HG02840 (cell line): ENCODE measurements around the gene ANKDD1A.

Experiments
- ATAC-seq: cut with Tn5 transposase; IDR thresholded peaks from one replicate; pipeline ENCODE4 v1.9.1; 2021; ENCODE audit warnings: mild to moderate bottlenecking, moderate library complexity, moderate number of reproducible peaks; ENCODE audit not compliant: unreplicated experiment, low FRiP score

The ANKDD1A gene

DNA sequence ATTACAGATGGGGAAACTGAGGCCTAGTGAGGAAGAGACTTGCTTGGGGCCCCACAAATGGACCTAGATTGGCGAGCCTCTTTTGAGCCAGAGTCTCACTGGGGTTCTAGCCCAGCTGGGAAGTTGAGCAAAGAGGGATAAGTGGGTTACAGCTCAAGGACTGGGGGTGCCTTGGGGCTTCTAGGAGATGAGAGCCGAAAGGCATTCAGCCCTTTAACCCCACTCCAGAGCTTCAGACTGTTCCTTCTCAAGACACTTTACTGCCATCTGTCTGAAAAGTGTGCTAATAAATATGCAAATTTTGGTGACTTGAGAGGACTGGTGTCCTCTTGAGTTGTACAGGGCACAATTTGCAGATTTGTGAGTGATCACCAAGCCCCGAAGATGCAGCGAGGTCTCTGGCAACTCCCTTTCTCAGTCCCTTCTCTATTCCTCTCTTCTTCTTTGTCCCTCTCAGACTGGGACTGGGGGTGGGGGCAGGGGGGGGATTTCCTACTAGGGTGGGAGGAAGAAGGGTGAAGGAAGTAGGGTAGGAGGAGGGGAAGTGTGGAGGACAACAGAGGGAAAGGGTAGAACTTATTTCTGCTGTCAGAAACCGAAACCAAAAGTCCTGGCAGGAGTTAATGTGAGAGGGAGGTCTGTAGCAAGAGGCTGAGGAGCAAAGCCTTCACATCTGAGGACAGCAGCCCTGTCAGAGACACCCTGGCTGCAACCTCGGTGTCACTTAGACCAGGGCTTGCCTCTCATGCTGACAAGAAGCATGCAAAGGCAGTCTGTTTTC, 16.2 kb upstream of the ANKDD1A start:
- ATAC-seq, result no peak

DNA sequence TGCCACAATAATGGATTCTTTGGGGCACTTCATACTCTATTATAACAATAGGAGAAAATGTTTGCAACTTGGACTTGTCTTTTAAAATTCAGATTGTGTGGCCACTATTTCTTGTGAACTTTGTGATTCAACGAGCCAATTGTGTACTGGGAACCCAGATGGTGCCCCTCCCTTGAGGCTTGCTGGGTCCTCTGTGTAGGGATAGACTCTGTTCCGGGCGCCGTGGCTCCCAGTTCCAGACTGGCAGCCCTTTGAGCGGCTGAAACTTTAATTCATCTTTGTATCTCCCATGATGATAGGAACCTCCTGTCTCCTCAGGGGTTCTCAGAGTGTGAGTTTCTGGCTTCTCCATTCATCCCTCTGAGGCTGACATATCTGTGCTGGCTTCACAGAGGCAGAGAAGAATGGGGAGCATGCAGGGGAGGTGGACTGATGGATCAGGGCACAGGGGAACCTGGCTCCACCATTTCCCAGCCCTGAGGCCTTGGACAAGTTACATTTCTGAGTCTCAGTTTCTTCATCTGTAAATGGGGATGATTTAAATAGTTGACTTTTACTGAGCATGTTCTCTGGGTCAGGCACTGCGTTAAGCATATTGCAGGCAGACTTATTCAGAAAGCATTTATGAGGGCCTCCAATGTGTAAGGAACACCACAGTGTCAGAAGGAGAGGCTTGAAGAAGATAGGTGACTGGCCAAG, 15.2 kb upstream of the ANKDD1A start:
- no peak for ATAC-seq

DNA sequence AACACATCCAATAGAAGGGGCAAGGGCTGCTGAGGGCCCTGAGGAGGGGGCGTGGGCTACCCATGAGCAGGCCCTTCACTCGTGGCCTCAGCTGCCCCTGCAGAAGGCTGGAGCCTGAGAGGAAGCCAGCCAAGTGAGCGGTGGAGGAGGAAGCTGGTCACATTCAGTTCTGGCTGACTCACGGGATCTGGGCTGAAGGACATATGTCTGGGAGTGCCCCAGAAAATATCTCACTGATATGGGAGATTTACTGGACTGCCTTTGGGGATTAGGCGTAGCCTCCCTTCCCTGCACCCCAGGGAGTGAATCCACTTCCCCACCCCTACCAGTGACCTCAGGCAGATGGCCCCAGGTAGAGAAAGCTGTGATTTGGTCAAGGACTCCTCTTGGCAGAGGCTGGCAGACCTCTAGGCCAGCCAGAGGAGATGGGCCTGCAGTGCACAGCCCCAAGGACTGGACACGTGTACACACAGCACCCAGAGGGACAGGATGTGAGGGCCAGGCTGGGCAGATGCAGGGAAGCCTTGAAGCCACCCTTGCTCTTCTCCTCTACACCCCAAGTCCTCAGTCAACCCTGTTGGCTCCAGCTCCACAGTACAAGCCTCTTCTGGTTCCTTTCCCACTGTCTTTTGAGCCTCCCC, 14.2 kb upstream of the ANKDD1A start:
- ATAC-seq, result no peak

DNA sequence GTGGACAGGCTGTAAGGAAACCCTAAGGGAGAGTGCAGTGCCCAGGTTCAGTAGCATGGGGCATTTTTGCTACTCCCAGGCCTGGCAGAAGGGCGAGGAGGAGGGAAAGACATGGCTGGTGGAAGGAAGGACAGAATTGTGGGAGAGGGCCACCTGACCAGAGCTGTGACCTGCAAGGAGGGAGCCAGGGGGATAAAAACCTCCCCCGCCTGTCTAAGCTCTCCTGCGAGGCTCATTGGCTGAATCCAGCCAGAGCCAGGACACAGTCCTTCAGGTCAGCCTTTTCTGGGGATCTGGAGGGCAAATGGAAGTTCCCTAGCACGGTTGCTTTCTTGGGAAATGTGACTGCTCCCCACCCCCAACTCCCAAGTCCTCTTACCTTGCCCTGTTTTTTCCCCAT, 13.3 kb upstream of the ANKDD1A start:
- no peak for ATAC-seq

DNA sequence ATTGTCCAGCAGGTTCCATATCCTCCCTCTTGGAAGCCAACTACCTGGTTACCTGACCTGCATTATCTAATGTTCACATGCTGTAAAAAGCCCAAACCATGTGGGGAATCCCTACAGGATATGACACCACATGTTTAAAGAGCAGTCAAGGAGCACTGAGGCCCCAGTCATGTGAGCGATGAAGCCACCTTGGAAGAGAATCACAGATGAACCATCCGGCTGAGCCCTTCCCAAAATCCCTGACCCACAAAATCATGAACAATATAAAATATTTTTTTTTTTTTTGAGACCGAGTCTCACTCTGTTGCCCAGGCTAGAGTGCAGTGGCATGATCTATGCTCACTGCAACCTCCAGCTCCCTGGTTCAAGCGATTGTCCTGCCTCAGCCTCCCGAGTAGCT, 10.6 kb upstream of the ANKDD1A start:
- ATAC-seq, result no peak

DNA sequence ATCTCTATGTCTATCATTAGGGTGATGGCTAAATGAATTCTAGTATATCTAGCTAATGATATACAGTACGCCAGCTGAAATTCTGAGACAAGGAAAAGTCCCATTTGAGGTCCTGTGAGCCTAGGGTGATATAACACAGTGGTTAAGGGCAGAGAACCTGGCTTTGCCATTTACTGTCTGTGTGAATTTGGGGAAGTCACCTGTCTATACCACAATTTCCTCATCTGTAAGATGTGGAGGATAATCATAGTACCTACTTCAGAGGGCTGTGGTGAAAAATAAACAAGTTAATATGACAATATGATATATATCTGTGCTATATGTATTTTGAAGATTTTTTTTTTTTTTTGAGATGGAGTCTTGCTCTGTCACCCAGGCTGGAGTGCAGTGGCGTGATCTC, 9.8 kb upstream of the ANKDD1A start:
- ATAC-seq, result no peak

DNA sequence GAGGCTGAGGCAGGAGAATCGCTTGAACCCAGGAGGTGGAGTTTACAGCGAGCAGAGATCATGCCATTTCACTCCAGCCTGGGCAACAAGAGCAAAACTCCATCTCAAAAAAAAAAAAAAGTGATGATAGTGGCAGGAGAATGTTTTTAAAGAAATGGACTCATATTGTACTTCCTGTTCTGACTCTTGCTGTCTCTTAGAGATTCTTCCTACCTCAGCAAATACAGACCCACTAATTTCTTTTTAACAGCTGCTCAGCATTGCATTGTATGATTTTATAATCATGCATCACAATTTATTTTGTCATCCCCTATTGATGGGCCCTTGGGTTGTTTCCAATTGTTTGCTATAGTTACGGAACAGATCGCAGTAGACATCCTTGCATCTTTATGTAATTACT, 8.8 kb upstream of the ANKDD1A start:
- no peak for ATAC-seq

DNA sequence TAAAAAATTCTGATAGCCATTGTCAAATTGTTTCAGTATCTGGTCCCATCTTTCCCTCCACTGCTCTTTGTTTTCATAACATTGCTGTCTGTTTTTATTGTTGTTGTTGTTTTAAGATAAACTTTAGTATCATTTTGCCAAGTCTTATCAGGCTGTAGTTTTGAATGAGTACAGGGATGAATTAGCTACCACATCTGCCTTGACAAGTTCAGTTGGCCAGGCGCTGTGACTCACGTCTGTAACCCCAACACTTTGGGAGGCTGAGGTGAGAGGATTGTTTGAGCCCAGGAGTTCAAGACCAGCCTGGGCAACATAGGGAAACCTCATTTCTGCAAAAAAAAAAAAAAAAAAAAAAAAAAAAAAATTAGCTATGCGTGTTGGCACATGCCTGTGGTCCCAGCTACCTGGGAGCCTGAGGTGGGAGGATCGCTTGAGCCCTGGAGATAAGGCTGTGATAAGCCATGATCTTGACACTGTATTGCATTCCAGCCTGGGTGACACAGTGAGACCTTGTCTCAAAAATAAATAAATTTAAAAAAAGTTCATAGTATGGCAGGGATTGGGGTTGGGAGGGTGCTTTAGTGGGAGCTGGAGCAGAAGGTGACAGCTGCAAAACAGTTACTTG, 8.3 kb upstream of the ANKDD1A start:
- no peak for ATAC-seq

DNA sequence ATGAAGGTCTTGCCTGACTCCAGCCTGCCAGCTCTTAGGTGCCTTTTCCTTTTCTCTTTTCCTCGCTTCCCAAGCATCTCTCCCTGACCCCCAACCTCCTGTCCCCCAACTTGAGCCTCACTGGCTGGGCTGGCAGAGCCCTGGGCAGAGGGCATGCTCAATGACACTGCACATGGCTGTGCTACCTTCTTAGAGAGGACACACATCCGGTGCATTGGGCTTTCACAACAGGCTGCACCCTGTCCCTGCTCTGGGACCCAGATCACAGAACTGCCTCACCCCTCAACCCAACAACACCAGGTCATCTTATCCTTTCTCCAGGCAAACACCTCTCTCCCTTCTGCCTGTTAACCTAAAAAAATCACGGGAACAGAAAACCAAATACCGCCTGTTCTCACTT, 7.5 kb upstream of the ANKDD1A start:
- no peak for ATAC-seq

DNA sequence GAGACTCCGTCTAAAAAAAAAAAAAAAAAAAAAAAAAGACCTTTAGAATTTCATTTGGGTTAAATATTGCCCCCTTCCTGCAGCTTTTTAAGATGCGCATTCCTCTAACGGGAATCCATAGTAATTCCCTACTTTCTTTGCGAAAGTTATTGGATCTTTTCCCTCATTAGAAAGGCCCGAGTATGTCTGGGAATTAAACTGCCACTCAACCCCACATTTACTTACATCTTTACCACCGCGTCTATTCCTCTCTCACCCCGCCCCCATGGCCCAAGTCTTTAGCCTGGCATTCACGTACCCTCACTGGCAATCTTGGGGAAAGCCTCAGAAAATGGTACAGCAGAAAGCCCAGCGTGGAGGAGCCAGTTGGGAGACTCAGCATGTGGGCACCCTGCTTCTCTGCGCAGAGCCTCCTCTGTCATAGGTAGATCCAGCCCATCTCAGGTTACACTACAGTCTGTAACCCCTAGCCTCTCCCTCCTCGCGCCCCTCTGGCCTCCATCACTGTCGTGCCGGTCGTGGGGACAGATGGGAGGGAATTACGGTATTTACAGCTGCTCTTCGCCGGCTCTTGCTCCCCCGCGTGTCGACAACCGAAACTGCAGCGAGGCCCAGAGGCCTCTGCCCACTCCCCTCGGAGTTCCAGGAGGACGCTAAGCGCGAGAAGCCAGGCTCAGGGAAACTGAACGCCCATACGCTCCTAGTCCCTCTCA, 6.4 kb upstream of the ANKDD1A start:
- no peak for ATAC-seq

DNA sequence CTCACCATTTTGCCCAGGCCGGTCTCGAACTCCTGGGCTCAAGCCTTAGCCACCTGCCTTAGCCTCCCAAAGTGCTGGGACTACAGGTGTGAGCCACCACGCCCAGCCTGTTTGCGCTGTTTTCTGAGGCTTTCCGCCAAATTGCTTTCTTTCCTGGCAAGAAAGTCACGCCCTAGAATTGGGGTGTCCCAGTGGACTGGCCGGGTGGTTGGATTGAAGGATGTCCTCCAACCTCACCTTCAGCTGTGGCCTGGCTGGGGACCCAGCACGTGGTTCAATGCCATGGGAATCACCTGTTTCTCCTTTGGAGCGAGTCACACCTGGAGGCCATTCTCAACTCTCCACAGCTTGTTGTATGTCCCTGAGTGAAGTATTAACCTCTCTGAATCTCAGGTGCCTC, 5.8 kb upstream of the ANKDD1A start:
- ATAC-seq, result no peak

DNA sequence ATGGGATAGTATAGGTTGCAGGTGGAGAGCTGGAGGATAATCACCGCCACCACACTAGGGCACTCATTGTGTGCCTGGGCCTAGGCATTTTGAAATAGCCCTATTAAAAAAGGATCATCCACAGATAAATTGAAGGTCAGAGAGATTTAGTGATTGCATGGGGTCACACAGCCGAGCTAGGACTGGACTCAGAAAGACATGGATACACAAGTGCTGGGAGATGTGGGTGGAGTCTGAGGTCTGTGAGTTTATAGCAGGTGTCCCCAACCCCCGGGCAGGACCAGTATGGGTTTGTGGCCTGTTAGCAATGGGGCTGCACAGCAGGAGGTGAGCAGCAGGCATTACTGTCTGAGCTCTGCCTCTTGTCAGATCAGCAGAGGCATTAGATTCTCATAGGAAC, 5.3 kb upstream of the ANKDD1A start:
- ATAC-seq, result no peak

DNA sequence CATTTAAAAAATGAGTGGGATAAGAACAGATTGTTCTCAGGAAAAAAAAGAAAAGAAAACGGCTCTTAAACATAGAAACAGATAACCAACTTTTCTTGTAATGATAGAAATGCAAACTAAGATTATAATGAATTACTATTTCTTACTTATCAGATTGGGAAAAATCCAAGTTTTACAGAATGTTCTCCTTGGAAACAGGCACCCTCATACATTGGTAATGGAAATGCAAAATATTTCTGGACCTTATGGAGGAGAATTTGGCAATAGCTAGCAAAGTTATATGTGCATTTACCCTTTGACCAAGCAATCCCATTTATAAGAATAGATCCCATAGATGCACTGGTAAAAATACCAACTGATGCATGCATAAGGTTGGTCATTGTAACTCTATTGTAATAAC, 3.7 kb upstream of the ANKDD1A start:
- ATAC-seq, result no peak

DNA sequence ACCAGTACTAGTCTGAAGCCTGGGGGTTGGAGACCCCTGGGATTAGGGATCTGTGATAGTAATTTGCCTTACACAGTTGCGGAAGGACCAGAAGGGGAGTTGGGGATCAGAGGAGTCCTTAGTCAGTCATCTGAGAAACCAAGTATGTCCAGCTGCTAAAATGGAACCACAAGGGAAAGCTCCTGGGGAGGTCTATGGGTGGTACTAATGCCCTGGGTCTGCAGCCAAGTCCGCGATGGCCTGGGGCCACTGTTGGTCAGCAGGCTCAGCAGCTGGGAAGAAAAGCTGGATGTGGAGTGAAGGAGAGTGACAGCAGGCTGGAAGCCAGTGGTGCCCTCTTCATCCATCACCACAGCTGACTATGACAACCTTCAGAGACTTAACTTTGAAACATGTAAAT, 2.2 kb upstream of the ANKDD1A start:
- ATAC-seq, result no peak

DNA sequence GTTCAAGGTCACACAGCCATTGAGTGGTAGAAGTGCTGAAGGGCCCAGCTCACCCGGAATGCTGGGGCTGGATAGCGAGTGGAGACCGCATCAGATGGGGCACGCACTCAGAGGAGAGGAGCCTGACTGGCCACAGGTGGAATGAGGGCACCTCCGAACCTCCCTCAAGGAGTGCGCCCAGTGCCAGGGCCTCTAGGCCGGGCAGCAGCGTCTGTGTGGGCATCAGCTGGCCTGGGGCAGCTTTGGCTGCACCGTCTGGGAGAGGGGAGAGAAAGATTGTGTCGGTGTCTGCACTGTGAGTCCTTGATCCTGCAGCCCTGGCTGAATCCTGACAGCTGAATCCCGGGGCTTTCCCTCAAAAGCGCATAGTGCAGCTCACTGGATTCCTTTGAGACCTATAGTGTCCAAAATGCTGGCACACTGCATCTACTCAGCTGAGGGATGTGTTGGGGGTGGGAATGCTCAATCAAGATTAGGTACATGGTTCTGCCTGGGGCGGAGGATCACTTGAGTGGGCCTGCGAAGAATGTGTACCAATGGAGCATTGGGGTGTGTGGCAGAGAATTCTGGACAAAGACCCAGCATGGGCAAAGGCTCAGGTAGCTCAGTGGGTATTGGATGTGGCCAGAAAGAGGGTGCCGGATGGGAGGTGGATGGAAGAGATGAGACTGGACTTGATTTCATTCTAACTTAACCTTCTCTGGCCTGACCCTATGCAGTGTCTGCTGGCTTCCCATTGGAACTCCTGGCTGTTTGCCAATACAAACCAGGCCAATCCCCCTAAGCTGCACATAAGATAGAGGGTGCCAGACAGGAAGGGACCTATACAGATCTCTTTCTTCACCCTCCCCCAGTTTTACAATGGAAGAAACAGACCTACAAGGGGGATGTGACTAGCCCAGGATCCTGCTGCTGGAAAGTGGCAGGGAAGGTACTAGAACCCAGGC, 950 bp downstream of the ANKDD1A start:
- ATAC-seq, result no peak

DNA sequence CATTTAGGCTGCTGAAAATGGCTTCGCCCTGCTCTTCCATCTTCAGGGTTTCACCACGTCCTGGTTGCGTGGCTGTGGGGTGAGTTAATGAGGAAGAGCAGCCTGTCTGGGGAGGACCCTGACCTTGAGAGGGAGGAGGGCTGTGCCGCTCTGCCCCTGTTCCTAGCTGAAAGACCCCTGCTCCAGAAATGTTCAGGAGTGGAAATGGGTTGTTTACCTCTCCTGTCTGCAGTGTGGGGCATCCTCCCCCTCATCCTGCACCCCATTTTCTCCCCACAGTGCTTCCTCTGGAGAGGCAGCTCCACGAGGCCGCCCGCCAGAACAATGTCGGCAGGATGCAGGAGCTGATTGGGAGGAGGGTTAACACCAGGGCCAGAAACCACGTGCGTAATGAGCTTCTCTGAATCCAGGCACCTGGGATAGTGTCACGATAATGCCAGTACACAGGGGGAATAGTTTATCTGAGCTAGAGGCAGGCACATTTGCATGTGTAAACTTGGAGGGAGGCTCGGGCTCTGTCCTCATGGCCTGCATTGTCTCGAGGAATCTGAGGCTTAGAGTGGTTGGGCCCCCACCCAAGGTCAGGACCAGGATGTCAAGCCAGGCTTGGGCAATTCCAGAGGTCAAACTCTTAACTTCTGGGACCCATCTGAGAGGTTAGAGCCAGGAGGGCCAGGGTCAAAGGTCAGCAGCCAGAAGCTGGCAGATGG, 4.0 kb downstream of the ANKDD1A start:
- no peak for ATAC-seq

DNA sequence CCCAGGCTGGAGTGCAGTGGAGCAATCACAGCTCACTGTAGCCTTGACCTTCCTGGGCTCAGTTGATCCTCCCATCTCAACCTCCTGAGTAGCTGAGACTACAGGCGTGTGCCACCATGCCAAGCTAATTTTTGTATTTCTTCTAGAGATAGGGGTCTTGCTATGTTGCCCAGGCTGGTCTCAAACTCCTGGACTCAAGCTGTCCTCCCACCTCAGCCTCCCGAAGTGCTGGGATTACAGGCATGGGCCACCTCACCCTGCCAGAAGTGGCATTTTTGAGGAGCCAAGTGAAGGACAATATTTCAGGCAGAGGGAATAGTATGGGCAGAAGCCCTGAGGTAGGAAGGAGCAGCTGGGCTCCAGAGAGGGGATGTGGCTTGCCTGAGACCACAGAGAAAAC, 4.7 kb downstream of the ANKDD1A start:
- no peak for ATAC-seq

DNA sequence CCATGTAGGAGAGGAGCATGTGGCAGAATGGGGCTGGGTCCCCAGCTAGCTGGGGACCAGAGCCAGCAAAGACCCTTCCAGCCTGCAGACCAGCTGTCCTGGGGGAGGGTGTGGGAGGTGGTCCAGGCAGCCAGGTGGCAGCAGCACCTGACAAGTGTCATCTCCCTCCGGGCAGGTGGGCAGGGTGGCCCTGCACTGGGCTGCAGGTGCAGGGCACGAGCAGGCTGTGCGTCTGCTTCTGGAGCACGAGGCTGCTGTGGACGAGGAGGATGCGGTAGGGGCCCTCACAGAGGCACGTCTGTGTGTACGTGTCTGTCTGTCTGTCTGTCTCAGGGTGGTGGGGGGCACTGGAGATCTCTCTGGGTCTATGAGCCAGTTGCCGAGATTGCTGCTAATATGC, 5.5 kb downstream of the ANKDD1A start:
- no peak for ATAC-seq

DNA sequence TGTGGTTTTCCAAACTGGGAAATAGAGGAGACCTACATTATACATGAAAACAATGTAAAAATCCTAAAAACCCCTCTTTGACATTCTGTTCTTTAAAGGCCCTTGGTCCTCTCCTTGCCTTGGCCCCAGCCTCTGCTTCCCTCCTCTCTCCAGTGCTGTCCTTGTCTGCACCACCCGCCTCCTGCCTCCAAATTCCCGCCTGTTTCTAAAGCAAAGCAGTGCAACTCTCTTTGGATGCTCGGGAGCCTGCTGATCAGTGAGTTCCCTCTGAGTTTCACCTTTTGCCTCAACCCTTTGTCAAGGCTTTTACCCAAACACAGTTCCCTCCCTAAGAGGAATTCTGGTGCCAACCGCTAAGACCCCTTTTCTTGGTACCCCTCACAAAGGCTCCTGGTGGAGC, 8.0 kb downstream of the ANKDD1A start:
- no peak for ATAC-seq
